GM13976 (cell line): ENCODE data around the gene AP3S2.
"Not testable (repeated sequence)": the region's sequence is repeated elsewhere in the genome, so short reads cannot be mapped to it uniquely, and the experiment has no call there.

Experiments used
- DNase-seq: peaks from one replicate; pipeline ENCODE4 v3.0.0; 2012; ENCODE audit warnings: low spot score
- in situ Hi-C: fragments of 300-500 bp; cut with MboI; formaldehyde crosslinking; loops from one replicate; pipeline ENCODE4 v1.12.0; 2022; ENCODE audit warnings: low sequenced_read_pairs, mixed read lengths, inconsistent platforms; ENCODE audit not compliant: unreplicated experiment
- TF ChIP-seq, protein P1 (sequence below): IDR thresholded peaks from 2 replicates; pipeline ENCODE4 v1.5.1; 2012; ENCODE audit warnings: borderline replicate concordance, mild to moderate bottlenecking; ENCODE audit not compliant: insufficient read depth; ENCODE audit errors: extremely low read depth, missing control alignments, control extremely low read depth

AP3S2 gene

DNA sequence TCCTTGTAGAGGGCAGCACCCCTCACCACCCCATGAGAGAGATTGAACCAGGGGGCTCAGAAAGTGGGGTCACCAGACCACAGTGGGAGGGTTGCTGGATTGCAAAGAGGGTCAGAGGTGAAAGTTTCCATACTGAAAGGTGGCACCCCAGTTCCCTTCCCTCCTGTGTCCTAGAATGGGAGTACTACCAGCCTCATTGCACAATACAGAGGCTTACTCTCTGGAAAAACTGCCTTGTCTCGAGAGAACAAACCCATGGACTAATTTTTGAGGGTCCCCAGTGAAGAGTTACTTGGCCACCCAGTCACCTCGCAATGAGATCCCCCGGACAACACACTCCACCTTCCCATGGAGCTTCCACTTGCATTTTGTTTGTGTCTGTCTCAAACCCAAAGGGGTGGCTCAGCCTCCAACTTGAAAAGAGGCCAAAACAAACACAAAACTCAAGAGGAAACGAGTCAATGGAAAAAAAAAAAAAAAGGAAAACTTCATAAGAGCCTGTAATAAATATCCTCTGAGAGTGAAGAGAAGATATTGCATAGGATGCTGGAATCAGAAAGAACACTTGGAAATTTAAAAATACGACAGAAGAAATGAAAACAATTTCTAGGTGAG, 99.1 kb downstream of the AP3S2 start:
- TF ChIP-seq, protein P1, sequence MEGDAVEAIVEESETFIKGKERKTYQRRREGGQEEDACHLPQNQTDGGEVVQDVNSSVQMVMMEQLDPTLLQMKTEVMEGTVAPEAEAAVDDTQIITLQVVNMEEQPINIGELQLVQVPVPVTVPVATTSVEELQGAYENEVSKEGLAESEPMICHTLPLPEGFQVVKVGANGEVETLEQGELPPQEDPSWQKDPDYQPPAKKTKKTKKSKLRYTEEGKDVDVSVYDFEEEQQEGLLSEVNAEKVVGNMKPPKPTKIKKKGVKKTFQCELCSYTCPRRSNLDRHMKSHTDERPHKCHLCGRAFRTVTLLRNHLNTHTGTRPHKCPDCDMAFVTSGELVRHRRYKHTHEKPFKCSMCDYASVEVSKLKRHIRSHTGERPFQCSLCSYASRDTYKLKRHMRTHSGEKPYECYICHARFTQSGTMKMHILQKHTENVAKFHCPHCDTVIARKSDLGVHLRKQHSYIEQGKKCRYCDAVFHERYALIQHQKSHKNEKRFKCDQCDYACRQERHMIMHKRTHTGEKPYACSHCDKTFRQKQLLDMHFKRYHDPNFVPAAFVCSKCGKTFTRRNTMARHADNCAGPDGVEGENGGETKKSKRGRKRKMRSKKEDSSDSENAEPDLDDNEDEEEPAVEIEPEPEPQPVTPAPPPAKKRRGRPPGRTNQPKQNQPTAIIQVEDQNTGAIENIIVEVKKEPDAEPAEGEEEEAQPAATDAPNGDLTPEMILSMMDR: no peak

DNA sequence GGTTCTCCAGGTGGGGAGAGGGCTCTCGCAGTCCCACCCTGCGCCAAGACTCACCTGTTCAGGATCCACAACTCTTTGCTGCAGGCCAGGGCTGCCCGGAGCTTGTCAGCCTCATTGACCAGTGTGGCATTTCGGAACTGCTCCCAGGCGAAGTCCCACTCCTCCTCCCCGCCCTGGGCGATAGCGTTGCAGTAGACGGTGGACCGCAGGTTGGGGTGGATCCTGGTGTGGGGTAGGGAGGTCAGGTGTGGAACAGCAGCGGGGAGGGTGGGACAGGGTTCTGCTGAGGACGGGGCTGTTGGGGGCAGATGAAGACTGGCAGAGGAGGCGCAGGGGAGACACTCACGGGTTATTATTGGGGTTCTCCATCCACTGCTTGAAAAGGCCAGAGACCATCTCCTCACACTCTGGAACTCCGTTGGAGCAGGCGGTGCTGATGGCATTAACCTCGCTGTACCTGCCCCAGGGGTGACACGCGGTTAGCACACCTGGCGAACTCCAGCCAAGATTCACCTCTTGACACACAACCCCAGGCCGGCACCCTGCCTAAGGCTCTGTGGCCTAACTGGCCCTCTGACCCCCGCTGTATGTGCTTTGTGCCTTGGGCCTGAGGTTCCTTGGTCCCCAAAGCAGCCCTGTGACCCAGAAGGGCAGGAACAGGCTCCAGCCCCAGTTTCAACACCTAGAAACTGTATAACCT, 101.5 kb downstream of the AP3S2 start:
- TF ChIP-seq, protein P1: no peak
- DNase-seq: no peak
- in situ Hi-C loops: no loop called here

More for the DNA sequence above, 99.1 kb downstream of the AP3S2 start:
- DNase-seq: no peak
- in situ Hi-C loops: no loop called here

DNA sequence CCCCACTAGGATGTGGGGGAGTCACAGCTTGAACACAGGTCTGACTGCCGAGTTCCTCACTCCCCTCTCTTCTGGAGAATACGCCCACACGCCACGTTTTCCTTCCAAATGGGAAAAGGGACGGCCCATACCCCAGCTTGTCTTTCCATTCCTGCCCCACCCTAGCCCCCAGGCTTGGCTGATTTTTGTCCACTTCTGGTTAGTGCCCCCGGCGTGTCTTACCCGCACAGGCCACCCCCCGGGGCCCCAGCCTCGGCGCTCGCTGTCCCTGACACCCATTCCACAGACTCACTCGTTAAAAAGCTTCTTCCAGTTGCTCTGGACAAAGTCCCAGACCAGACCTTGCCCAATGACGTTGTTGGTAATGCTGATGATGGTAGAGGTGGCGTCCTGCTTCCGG, 103.1 kb downstream of the AP3S2 start:
- in situ Hi-C loops: no loop called here
- DNase-seq: no peak
- TF ChIP-seq, protein P1: no peak

DNA sequence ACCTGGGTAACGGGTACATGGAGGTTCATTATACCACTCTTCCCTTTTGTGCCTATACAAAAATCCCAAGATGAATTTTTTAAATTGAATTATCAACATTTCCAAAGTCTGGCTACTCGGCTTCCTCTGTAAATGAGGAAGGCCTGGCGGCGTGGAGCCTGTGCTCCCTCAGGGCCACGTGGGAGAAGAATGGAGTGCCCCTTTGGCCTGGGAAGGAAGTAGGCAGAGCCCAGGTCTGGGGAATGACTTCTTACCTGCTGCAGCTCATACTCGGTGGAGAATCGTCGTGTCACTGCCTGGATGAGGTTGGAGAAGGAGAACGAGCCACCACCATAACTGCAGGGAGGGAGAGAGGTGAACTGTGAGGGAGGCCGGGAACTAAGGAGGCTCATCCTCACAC, 103.6 kb downstream of the AP3S2 start:
- TF ChIP-seq, protein P1: no peak
- in situ Hi-C loops: no loop called here
- no peak for DNase-seq

DNA sequence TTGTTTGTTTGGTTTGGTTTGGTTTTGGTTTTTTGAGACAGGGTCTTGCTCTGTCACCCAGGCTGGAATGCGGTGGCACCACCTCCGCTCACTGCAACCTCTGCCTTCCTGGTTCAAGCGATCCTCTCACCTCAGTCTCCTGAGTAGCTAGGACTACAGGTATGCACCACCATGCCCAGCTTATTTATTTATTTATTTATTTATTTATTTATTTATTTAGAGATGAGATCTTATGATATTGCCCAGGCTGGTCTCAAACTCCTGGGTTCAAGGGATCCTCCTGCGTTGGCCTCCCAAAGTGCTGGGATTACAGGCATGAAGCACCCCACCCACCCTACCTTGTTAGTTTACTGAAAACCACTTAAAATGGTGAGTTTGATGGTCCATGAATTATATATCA, 105.2 kb downstream of the AP3S2 start:
- not testable (repeated sequence) for DNase-seq

DNA sequence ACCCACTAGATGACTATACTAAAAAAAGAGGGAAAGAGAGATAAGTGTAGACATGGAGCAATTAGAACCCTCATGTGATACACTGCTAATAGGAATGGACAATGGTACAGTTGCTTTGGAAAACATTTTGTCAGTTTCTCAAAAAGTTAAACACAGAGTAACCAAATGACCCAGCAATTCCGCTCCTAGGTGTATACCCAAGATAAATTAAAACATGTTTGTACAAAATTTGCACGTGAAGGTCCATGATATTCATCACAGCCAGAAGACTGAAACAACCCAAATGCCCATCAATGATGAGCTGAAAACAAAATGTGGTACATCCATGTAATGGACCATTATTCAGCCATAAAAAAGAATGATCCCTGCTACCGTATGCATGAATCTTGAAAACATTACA, 105.8 kb downstream of the AP3S2 start:
- TF ChIP-seq, protein P1: no peak
- in situ Hi-C loops: no loop called here
- DNase-seq: no peak

More for the DNA sequence above, 105.2 kb downstream of the AP3S2 start:
- in situ Hi-C loops: not testable (repeated sequence)

DNA sequence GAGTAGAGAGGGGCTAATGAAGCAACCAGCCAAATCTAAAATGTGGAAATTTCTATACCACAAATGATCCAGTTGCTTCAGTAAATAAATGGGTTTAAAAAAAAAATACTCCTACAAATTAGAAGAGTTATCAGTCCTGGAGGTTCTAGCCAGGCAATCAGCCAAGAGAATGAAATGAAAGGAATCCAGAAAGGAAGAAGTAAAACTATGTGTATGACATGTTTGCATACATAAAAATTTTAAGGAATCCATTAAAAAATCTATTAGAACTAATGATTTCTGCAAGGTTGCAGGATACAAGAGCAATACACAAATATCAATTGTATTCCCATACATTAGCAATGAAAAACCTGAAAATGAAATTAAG, 108.0 kb downstream of the AP3S2 start:
- DNase-seq: no peak
- in situ Hi-C loops: no loop called here
- TF ChIP-seq, protein P1: no peak
